A673 (cell line): ENCODE measurements around the gene GLDN.

ENCODE experiments used
- CTCF ChIP-seq: fragments of 300-800, 200-600 bp; sonication (generic); conservative IDR thresholded peaks from 2 replicates; pipeline ENCODE4 v1.5.1; 2017; ENCODE audit warnings: low read depth, mild to moderate bottlenecking, antibody characterized with exemption, low read length, moderate library complexity, mixed read lengths
- EZH2 ChIP-seq: fragments of 200-600 bp; sonication (generic); IDR thresholded peaks from 2 replicates; pipeline ENCODE4 v1.6.1; 2017; ENCODE audit warnings: borderline replicate concordance, low read depth, mild to moderate bottlenecking, mixed read lengths, antibody characterized with exemption, low read length; ENCODE audit not compliant: poor library complexity, severe bottlenecking

GRCh38 chr15:51366920-51367319 is 25.5 kb downstream of the GLDN start:
- TF ChIP-seq CTCF (no peak), EZH2 (no peak)
